Hematopoietic multipotent progenitor cell treated with erythropoietin and hydrocortisone succinate and interleukin-3 and kit ligand, for 17 days (in vitro differentiated cells): ENCODE results near the gene KCNQ1.

Source experiments
- DNase-seq: peaks from one replicate; pipeline ENCODE4 v3.0.0-alpha.2; 2015; ENCODE audit warnings: low spot score

Gene KCNQ1

DNA sequence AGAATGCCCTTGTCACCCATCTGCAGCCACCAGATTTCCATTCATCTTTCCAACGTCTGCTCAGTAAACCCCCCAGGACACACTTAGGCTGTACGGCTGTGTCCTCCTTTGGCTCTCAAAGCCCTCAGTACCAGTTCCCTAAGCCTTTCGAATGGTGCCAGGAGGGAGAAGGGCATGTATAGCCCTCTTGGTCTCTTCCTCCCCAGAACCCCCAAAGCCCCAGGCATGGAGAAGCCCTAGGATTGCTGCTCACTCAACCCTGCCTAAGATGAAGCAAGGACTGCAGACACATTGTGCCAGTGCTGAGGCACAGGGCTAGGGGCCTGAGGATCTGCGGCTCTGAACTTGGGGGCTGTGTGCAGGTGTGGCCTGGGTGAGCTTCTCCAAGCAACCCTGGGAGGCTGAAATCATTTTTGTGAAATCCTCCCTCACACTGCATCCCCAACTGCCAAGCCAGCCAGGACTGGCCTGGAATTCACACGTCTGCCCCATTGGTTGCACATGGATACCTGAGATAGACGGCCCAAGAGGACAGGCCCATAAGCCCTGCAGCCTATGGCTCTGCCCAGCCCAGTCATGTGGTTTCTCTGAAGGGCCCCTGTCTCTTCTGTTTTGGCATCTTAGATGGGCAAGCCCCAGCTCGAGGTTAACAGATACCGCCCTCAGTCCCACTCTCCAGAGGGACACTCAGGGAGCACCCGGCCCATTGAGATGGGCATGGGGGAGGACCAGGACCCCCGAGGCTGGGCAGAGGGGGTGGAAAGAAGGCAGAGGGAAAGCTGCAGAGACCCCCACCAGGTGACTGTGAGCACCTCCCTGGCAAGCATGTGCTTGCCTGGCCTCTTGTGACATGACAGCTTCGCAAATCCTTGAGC is 221.0 kb downstream of the KCNQ1 start:
- no peak for DNase-seq

DNA sequence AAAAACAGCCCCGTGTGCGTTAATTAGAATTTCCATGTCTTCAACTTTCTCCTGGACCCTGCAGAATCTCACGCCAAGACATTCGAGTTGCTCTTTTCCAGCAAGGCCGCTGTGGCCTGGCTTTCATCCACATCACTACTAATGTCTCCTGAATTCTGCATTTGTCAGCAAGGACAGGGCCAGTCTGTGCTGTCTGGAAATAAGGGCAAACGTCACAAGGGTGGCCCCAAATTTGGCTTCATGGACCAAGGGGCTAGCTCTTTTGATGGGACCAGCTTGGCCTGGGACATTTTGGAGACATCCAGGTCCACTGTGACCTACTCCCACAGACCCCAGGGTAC is 221.6 kb downstream of the KCNQ1 start:
- DNase-seq, result no peak

DNA sequence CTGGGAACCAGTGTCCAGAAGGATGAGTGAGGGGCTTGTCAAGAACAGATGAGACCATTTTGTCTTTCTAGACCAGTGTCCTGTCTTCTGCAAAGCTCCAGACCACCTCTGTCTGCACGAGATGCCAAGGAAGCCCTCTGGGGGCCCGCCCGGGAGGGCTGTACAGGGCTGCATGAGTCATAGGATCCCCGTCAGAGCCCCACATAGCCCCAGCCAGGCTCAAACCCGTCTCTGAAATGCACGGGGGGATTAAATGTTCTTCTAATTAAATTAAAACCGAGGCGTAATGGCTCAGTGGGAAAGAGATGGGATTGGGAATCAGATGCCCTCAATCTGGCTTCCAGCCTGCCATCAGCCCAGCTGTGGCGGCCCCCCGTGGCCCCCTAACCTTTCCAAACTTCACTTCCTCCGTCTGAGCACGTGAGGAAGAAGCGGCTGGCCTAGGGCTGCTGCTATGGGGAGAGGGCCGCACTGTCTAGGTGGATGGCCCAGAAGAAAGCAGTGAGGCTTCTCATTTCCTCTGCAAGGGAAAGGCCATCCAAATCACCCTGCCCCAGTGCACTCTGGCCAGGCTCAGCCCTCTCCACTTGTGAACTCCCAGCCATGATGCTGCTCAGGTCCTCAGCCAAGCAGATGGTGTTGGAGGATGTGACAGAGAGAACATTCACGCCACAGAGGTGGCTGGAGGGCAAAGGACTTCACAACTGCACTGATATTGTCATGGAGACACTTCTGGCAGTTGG is 222.2 kb downstream of the KCNQ1 start:
- DNase-seq, result no peak

DNA sequence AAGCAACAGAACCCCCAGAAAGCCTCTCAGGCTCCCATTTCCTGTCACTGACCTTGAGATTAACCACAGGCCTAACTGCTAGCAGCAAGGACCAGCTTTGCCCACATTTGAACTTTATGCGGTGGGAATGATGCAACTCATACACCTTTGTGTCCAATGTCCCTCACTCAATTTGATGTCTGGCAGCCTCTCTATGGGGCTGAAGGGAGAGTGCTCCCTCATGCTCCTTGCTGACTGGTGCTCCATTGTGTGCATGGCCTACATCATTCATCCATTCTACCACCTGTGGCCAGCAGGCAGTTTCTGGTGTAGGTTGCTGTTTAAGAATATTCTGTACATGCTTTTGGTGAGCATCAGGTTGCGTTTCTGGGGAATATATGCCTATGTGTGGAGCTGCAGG is 223.1 kb downstream of the KCNQ1 start:
- DNase-seq, result no peak

DNA sequence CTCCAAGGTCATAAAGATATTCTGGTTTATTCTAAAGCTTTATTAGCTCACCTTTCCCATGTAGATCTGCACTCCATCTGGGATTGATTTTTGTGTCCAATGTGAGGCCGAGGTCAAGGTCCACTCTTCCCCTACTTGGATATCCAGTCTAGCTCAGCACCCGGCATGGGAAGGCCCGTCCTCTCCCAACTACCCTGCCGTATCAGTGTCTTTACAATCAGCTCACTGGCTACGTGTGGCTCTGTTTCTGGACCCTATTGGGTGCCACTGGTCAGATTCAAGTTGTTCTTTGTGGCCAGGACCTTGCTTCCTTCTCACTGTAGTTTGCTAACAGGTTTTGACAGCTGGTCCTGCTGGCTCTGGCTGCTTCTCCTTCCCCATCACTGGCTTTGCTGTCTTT is 224.1 kb downstream of the KCNQ1 start:
- DNase-seq, result no peak

DNA sequence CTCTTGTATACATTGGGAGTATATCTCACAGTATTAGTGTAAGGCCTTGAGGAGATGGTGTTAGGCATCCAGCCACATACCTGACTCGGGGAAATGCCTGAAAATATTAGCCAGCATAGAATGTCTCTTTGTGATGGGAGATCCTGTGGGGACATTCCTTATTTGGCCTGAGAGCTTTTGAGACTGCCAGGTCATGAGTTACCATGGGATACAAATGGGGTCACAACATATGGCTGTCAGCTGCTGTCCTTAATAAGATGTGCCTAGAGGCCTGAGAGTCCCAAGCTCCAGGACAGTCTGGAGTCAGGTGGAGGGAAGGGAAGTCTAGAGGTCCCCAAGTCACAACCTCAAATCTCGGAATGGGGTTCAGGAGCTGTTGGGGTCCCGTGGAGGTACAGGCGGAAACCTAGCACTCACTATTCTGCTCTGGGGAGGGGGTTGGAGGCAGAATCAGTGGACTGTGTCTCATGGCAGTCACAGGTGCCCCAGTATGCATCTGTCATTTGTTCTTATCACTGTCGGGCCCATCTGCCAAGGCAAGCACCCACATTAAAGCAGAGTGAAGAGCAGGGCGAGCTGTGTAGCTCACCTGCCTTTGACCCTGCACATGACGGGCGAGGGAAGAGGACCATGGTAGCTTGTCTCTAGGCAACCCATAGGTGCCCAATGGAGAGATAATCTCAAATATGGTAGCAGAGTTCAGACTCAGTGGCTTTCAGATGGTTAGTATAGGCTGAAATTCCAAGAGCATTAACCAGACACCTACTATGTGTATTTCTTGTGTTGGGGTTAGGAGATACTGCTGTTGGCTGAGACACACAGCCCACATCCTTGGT is 225.0 kb downstream of the KCNQ1 start:
- DNase-seq, result no peak

DNA sequence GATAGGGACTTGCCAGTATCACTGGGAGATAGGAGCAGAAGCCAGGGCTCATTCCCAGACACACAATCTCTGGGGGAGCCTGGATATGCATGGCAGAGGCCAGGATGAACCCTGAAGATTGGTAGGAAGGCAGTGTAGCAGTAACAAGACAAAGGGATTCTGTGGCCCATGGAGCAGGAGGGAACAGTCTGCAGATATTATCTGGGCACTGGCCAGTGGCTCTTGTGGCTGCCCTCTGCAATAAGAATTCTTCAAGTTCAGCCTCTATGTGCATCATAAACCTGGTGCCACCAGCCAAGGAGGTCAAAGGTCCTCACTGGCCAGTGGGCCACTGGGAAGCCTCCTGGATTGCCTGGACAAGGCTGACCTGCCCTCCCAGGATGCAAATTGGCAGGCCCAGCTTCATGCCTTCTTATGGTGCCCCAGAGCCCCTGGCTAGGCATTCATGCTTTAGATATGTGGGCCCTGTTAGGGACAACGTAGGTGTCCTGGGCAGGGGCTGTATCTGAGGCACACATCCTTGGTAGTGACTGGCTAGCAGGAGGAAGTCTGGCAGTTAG is 225.8 kb downstream of the KCNQ1 start:
- no peak for DNase-seq

DNA sequence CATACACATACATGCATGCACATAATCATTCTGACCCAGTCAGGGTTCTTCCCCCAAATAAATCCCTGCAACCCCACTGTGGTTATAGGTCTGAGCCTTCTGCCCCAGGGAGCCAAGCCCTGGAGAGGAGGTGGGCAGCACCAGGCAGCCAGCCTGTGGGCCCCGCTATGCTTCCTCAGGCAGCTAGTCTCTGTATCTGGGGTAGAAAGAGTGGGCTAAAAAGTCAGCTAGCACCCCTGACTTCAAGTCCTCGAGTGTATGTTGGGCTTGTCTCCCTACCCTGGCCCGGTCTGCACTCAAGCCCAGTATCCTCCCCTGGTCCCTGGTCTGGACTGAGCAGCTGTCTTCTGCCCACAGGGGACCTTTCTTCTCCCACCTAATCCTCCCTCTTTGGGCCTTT is 226.9 kb downstream of the KCNQ1 start:
- no peak for DNase-seq

DNA sequence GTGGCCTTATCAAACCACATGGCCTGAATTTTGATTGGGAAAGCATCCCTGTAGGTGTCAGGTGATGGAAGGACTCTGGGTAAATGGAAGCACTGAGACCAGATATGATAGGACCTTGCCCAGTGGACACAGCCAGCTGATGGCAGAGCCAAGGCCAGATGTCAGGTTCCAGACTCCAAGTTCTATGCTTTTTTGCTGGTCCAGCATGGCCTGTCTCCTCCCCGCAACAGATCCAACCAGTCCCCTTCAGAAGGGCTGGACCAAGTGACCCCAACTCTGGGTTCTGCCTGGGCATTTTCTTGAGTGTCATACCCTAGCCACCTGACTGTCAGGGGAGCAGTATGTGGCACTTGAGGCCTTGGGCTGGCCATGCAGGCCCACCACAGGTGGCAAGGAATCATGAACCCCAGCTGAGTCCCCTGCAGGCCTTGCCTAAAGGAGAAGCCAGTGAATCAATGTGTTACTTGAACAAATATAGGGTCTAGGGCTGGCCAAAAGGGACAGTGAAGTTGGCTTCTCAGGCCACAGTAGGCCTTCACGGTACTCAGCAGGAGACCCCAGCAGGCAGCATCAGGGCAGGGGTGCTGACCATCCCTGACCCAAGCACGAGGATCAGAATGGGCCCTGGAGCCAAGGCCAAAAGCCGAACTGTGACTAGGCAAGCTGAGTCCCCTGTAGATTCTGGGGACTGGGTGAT is 227.9 kb downstream of the KCNQ1 start:
- no peak for DNase-seq

DNA sequence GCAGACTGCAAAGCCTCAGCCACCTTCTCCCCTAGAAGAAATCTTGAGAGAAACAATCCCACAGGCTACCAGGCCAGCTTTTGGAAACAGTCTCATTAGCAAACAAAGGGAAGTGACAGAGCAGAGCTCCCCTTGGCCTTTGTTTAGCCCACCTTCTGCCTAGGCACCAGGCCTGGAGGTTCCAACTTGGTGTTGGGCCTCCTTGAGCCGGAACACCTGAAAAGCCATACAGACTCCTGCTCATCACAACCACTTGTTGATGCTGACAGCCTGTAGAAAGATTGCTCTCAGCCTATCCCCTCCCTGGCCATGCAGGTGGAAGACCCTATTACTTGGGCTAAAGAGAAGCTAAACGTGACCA is 228.4 kb downstream of the KCNQ1 start:
- no peak for DNase-seq

DNA sequence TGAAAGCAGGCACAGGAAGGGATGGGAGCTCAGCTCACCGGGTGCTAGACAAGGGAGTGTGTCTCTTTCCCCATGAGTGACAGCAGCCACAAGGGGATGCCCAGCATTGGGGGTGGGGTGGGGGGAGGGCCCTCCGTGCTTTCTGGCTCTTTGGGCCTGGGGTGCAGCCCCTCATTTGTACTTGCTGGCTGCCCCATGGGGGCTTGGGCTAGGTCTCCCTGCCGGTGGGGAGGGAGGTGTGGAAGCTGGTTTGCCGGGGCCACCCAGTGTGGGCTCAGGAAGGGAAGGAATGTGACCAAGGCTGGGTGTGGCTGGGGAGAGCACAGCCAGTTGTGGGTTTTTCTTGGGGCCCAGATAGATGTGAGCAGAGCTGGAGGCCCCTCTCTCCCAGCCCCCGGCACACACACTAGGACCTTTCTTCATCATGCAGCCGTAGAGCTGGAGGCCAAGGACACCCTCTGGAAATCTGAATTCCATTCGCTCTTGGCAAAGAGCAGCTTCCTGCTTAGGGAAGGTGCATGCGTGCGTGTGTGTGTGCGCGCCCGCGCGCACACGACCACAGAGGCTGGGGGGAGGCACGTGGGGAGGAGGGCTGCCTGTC is 229.2 kb downstream of the KCNQ1 start:
- no peak for DNase-seq

DNA sequence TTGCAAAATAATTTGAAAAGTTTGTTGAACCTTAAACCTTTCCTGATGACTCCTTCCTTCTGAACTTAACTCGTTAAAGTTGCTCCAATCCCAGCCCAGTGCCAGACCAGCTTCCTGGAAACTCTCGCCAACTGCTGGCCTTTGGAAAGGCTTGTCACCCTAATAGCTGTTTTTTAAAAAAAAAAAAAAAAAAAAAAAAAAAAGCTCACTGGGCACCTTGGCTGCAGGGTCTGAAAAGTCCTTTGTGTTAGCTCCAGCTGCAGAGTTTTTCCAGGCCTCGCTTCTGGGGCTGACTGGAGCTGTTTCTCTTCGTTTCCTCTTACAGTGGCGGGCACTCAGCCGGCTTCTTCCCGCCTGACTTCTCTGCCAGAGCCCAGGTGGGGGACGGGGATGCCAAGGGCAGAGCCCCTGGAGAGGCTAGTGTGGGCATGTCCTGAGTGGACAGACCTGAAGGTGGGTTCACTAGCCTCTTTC is 229.9 kb downstream of the KCNQ1 start:
- DNase-seq, result no peak

DNA sequence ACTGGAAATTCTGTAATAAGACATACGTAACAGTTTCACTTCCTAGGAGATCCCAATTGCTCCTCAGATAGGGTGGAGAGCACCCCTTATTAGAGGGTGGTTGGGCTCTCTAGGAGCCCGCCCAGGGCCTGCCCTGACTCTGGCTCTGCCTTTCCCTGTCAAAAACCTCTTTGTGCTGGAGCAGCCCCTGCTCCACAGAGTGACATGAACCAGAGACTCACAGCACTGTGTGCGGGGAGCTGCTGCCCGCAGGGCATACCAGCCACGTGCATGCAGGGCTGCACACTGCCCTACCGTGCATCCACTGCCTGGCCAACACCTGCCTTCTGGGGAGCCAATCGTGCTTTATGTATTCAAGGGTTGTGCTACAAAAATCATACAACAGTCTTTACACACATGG is 230.7 kb downstream of the KCNQ1 start:
- no peak for DNase-seq

DNA sequence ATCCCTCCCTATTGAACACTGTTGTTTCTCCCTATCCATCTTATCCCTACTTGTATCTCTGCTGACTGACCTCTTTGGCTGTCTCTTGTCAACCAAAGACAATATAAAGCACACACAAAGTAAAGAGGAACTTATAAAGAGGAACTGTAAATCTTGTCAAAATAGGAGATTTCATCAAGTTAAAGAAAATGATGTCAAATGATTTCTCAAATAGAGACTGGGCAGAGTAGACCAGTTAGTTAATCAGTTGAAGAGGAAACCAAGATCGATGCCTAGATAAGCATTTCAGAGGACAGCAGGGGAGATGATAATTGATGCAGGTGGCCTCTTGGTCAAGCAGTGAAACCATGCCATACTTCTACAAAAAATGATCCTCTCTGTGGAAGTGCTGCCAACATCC is 232.3 kb downstream of the KCNQ1 start:
- no peak for DNase-seq

DNA sequence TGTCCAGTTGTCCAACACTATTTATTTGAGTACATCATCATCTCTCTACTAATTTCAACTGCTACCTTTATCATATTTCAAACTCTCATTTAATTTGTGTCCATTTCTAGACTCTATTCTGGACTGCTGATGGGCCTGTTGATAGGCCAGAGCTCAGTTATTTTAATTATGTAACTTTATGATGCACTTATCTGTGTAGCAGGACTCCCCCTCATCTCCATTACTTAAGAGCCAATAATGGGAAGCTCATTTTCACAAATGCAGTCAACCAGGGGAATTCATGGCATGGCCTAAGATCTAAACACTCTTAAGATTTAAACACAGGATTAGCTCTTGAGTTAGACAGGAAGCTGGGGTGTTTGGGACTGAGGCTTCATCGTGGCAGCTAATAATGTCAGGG is 233.6 kb downstream of the KCNQ1 start:
- no peak for DNase-seq

DNA sequence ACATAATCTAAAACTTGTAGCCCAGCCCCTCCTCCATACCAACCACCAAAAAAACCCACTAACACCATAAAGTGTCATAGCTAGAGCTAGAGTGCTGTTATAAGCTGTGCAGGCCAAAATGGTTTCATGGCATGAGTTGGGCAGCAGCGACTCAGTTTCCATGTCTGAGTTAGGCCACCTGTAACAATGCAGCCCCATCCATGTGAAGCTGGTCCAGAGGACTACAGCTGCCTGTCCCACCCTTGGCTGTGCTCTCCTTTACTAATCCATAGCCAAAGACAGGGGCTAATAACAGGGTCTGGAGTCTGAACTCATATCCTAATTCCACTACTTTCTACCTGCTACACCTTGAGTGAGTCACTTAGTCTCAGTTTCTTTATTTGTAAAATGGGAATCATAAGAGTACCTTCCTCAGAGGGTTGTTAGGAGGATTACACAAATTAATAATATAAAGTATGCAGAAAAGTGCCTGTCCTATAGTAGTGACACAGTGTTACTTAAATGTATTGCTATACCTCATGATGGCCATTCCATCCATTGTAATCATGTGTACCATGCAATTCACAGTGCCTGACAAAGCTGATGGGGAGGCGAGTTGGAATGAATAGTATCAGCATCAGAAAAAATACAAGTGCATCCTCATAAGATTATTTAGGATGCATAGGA is 234.3 kb downstream of the KCNQ1 start:
- DNase-seq, result no peak

DNA sequence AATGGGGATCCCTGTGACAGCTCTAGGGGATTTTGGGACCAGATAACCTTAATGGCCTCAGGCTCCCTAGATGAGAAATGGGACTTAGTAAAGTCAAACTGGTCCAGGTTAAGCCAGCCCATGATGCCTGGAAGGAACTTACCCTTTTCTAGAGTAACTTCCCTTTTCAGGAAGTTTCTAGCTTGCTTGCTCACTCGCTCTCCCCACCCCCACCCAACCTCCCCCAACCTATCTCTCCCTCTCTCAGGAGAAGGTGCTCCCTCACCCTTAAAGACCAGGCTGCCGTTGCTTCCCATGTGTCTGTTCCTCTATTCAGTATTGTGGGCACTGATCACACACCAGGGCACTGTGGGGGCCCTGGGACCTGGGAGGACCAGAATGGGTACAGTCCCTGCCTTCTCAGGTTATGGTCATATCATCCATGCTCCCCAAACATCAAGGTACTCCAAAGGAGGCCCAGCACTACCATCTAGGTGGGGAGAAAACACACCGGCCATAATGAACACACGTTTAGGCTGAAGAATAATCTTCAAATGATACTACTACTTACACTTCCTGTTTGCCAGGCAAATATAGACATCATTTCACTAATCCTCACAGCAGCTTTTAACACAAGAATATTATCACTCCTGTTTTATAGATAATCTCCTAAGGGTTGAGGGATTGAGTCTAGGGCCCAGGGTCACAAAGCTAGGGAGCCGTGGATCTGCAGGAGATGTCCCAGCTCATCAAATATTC is 236.8 kb downstream of the KCNQ1 start:
- no peak for DNase-seq

DNA sequence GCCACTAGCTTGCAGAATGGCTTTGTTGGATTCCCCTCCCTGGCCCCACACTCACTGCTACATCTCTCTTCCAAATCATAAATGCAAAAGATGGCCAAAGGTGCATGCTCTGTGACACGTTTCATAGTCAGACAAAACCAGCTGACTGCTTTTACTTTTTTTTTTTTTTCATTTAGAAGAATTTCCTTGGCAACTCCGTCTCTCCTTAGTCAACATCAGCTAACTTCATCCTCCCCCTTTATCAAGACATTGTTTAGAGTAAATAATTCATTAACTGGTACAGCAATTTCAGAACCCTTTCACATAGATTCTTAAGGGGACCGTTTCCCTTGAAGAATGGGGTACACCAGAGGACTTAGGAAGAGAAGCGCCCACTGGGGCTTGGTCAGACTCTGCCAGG is 239.0 kb downstream of the KCNQ1 start:
- DNase-seq, result no peak

DNA sequence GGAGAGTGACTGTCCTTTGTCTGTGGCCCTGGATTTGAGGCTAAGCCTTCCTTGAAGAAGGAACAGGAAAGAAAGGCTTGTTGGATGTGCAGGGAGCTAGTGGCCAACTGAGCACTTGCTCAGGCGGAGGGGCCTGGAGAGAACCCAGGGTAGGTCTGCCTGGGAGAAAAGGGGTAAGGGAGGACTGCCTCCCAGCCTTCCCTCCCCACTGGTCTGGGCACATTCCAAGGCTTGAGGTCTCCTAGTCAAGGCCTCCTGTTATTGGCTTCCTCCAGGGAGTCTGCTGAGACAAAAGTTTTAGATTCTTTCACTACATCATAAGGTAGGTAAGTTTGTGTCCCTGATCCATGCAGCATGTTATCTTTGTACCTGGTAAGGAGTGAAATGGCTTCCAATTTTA is 239.8 kb downstream of the KCNQ1 start:
- no peak for DNase-seq

DNA sequence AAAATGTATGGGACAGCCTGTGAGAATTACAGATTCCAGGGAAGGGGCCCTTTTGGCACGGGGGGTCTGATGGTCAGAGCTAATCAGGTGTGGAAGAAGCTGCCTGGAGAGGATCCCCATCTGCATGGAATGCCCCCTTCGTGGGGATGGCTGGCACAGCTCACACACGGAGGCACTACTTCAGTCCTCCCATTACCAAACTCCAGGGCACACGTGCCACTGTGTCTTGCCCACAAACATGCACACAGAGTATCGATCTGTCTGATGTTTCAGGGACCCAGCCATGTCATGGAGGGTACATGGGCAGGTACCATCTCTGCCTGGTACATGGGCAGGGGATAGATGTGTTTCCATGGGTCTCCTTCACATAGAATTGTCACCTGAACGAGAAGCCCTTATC is 240.2 kb downstream of the KCNQ1 start:
- no peak for DNase-seq
